ENCODE measurements around the gene CDHR3.

- TF ChIP-seq, protein P1, sequence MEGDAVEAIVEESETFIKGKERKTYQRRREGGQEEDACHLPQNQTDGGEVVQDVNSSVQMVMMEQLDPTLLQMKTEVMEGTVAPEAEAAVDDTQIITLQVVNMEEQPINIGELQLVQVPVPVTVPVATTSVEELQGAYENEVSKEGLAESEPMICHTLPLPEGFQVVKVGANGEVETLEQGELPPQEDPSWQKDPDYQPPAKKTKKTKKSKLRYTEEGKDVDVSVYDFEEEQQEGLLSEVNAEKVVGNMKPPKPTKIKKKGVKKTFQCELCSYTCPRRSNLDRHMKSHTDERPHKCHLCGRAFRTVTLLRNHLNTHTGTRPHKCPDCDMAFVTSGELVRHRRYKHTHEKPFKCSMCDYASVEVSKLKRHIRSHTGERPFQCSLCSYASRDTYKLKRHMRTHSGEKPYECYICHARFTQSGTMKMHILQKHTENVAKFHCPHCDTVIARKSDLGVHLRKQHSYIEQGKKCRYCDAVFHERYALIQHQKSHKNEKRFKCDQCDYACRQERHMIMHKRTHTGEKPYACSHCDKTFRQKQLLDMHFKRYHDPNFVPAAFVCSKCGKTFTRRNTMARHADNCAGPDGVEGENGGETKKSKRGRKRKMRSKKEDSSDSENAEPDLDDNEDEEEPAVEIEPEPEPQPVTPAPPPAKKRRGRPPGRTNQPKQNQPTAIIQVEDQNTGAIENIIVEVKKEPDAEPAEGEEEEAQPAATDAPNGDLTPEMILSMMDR (IDR thresholded peaks at IDR 0.05), result no peak
- TF ChIP-seq POLR2A (IDR thresholded peaks at IDR 0.05), result no peak
Observed at GRCh38 chr7:105975770-105976417, 12.8 kb downstream of the CDHR3 start.
